K562 (cell line): ENCODE measurements around the gene IL11. TPM values are rescaled to one million over a fixed set of nuclear protein-coding genes. Genes with fewer than 3 reads are reported as not detected.

Source experiments
- ATF2 ChIP-seq: sonication (generic); formaldehyde crosslinking; IDR thresholded peaks from 2 replicates; pipeline ENCODE4 v1.8.1; 2022; ENCODE audit warnings: missing genetic modification reagents
- BRD4 ChIP-seq: fragments of 200-600 bp; sonication (generic); IDR thresholded peaks from 2 replicates; pipeline ENCODE4 v1.6.1; 2017; ENCODE audit warnings: inconsistent platforms
- ELK3 ChIP-seq: fragments of 450-650 bp; formaldehyde crosslinking; IDR thresholded peaks from 2 replicates; pipeline ENCODE4 v1.4.0; 2020; ENCODE audit warnings: mild to moderate bottlenecking
- ETV6 ChIP-seq, 3 experiments: fragments of 150-350 bp in 1 of 3; sonication (generic) in 1 of 3; formaldehyde crosslinking in 1 of 3; IDR thresholded peaks; 2 replicates each; pipeline versions ENCODE4 v1.6.1 to v1.8.0; 2014 to 2022; ENCODE audit warnings: borderline replicate concordance in 2 of 3, low read depth in 2 of 3, antibody characterized with exemption in 1 of 3, low read length in 1 of 3, mild to moderate bottlenecking in 1 of 3, missing genetic modification reagents in 1 of 3
- FOXO4 ChIP-seq: fragments of 450-650 bp; formaldehyde crosslinking; IDR thresholded peaks from 2 replicates; pipeline ENCODE4 v1.4.0; 2020; ENCODE audit warnings: mild to moderate bottlenecking, moderate library complexity
- IFI16 ChIP-seq: fragments of 250-450 bp; sonication (Bioruptor Pico); IDR thresholded peaks from 2 replicates; pipeline ENCODE4 v2.1.2; 2022; ENCODE audit warnings: mild to moderate bottlenecking, inconsistent platforms
- LCOR ChIP-seq: sonication (generic); formaldehyde crosslinking; IDR thresholded peaks from 2 replicates; pipeline ENCODE4 v1.8.0; 2022; ENCODE audit warnings: mild to moderate bottlenecking, missing genetic modification reagents
- NR2C2 ChIP-seq, 2 experiments: fragments of 200-800 bp in 1 of 2; sonication (Bioruptor generic) in 1 of 2; sonication (generic) in 1 of 2; formaldehyde crosslinking in 1 of 2; IDR thresholded peaks; 2 replicates each; pipeline versions ENCODE4 v1.6.1 to v1.8.0; 2016 to 2022; ENCODE audit warnings: mild to moderate bottlenecking in 1 of 2, missing compliant biosample characterization in 1 of 2, missing genetic modification characterization in 1 of 2, missing genetic modification reagents in 1 of 2
- PKNOX1 ChIP-seq: fragments of 450-650 bp; IDR thresholded peaks from 2 replicates; pipeline ENCODE4 v1.6.1; 2016
- POLR2AphosphoS5 ChIP-seq: IDR thresholded peaks from 2 replicates; pipeline ENCODE4 v1.6.1; 2011; ENCODE audit warnings: mild to moderate bottlenecking, low read depth, low read length, moderate library complexity; ENCODE audit not compliant: control insufficient read depth, insufficient read depth
- RBM34 ChIP-seq: fragments of 200-400 bp; formaldehyde crosslinking; IDR thresholded peaks from 2 replicates; pipeline ENCODE4 v1.6.1; 2018; ENCODE audit warnings: low read length, borderline replicate concordance; ENCODE audit not compliant: insufficient read depth
- SIRT6 ChIP-seq: IDR thresholded peaks from one replicate; pipeline ENCODE4 v1.6.1; 2012; ENCODE audit warnings: low read depth, mild to moderate bottlenecking, control low read depth, inconsistent platforms, low read length, moderate library complexity
- SOX6 ChIP-seq: fragments of 450-650 bp; IDR thresholded peaks from 2 replicates; pipeline ENCODE4 v1.6.1; 2014; ENCODE audit warnings: mild to moderate bottlenecking
- SP1 ChIP-seq: sonication (generic); formaldehyde crosslinking; IDR thresholded peaks from 2 replicates; pipeline ENCODE4 v1.8.1; 2022; ENCODE audit warnings: mild to moderate bottlenecking, missing genetic modification reagents
- USF2 ChIP-seq: sonication (generic); formaldehyde crosslinking; IDR thresholded peaks from 2 replicates; pipeline ENCODE4 v1.5.0; 2020; ENCODE audit warnings: missing genetic modification reagents
- ZC3H8 ChIP-seq: fragments of 450-650 bp; IDR thresholded peaks from 2 replicates; pipeline ENCODE4 v1.6.1; 2017
- ZFP91 ChIP-seq: sonication (generic); formaldehyde crosslinking; IDR thresholded peaks from 2 replicates; pipeline ENCODE4 v1.8.0; 2022; ENCODE audit warnings: mild to moderate bottlenecking, missing genetic modification reagents
- ZNF124 ChIP-seq: sonication (generic); formaldehyde crosslinking; IDR thresholded peaks from 2 replicates; pipeline ENCODE4 v1.8.1; 2022; ENCODE audit warnings: missing genetic modification reagents
- ZNF764 ChIP-seq: fragments of 250-450 bp; sonication (Bioruptor Pico); IDR thresholded peaks from 2 replicates; pipeline ENCODE4 v1.4.0; 2020; ENCODE audit warnings: low read depth, mild to moderate bottlenecking, moderate library complexity
- ZZZ3 ChIP-seq: fragments of 450-650 bp; IDR thresholded peaks from 2 replicates; pipeline ENCODE4 v1.6.1; 2016; ENCODE audit warnings: antibody characterized with exemption, mild to moderate bottlenecking, moderate library complexity
- polyA plus RNA-seq, 8 experiments: library from polyadenylated mRNA; depleted of rRNA in 4 of 8; stranded (reverse) in 5 of 8; unstranded in 3 of 8; fragments of >200 nt; fragmentation: Nextera tagmentation in 2 of 8; fragmentation: Illumina TruSeq in 1 of 8; extraction: Ambion mirVana in 2 of 8; extraction: Trizol in 1 of 8; gene quantifications; 2 replicates each; pipeline versions ENCODE4 v1.2.1 to v1.2.3, GENCODE V29; 2011 to 2014; ENCODE audit warnings: inconsistent platforms in 1 of 8, missing spikeins in 1 of 8
- total RNA-seq, 7 experiments: library from RNA; depleted of rRNA in 6 of 7; stranded (reverse); fragments of >200 nt in 6 of 7; fragmentation: Illumina TruSeq in 2 of 7; extraction: Trizol in 2 of 7; gene quantifications; 2 replicates each; pipeline versions ENCODE4 v1.2.1 to v1.2.3, GENCODE V29; 2011 to 2021; ENCODE audit warnings: low replicate concordance in 1 of 7

IL11 gene
- total and polyA plus RNA-seq, 9 of the 15 experiments (the other 6 are each of a cell fraction or from before 2014, with no cell fraction given), result 0.04 to 0.42 (median 0.06) TPM; not detected in 6

GRCh38 chr19:55407800-55408532 is 37.7 kb upstream of the IL11 start (continued):
- TF ChIP-seq PKNOX1 (peak; percentile 99), BRD4 (no peak), IFI16 (CRISPR knock-in tag) (no peak), ETV6 (IDR thresholded peaks at IDR 0.05; ENCODE audit: borderline replicate concordance in 1 of 2, low read depth in 2 of 2, low read length in 1 of 2) (no peak), ETV6 (CRISPR knock-in tag; IDR thresholded peaks at IDR 0.05; ENCODE audit: borderline replicate concordance) (no peak), ZNF764 (CRISPR knock-in tag) (no peak), POLR2AphosphoS5 (peak; percentile 28; the same call in 1 of the 2 replicates), ZFP91 (CRISPR knock-in tag) (no peak), LCOR (CRISPR knock-in tag) (peak; percentile 98), ZZZ3 (no peak), NR2C2 (CRISPR knock-in tag; IDR thresholded peaks at IDR 0.05) (no peak), NR2C2 (tag; IDR thresholded peaks at IDR 0.05) (peak; percentile 84), ELK3 (CRISPR knock-in tag) (no peak), SIRT6 (no peak), RBM34 (no peak), ZNF124 (CRISPR knock-in tag) (no peak), SP1 (CRISPR knock-in tag) (peak; percentile 93), ATF2 (0 out of 2 replicates have a peak, but pooled peaks have one; percentile 51), ZC3H8 (no peak), SOX6 (peak; percentile 58), FOXO4 (CRISPR knock-in tag) (no peak), USF2 (CRISPR knock-in tag) (peak; percentile 95)
